ACC112 (cell line): Measurements from ENCODE around the gene LGALS4.
"Not testable (repeated sequence)": the region's sequence is repeated elsewhere in the genome, so short reads cannot be mapped to it uniquely, and the experiment has no call there.

Experiments
- H2AFZ ChIP-seq: fragments of 200-600 bp; sonication (generic); one replicate; pipeline ENCODE4 v1.6.0; 2017; ENCODE audit warnings: antibody characterized with exemption, low read length; ENCODE audit not compliant: unreplicated experiment
- H3K27ac ChIP-seq: fragments of 200-600 bp; sonication (generic); 2 replicates; pipeline ENCODE4 v1.5.1; 2014; ENCODE audit warnings: low read depth, mild to moderate bottlenecking, antibody characterized with exemption, low read length, moderate library complexity
- H3K27me3 ChIP-seq: fragments of 200-600 bp; sonication (generic); 2 replicates; pipeline ENCODE4 v1.6.1; 2014; ENCODE audit warnings: mild to moderate bottlenecking, antibody characterized with exemption, low read length, moderate library complexity, mixed read lengths; ENCODE audit not compliant: insufficient read depth
- H3K36me3 ChIP-seq: fragments of 200-600 bp; sonication (generic); 2 replicates; pipeline ENCODE4 v1.6.1; 2016; ENCODE audit warnings: mild to moderate bottlenecking, antibody characterized with exemption, low read length, moderate library complexity, mixed read lengths; ENCODE audit not compliant: insufficient read depth
- H3K4me1 ChIP-seq: fragments of 200-600 bp; sonication (generic); one replicate; pipeline ENCODE4 v1.6.1; 2016; ENCODE audit warnings: low read length, mixed read lengths; ENCODE audit not compliant: insufficient read depth, unreplicated experiment, control insufficient read depth
- H3K4me3 ChIP-seq: fragments of 200-600 bp; sonication (generic); 2 replicates; pipeline ENCODE4 v1.5.1; 2014; ENCODE audit warnings: mild to moderate bottlenecking, low read depth, low read length
- H3K79me2 ChIP-seq: fragments of 200-600 bp; sonication (generic); one replicate; pipeline ENCODE4 v1.6.0; 2016; ENCODE audit warnings: low read length; ENCODE audit not compliant: control insufficient read depth, unreplicated experiment, insufficient read depth

LGALS4 gene

GRCh38 chr19:38792250-38793111, 20.3 kb downstream of the LGALS4 start:
- Histone ChIP-seq H3K4me3 (no peak overlapping the region), H3K27ac (no peak overlapping the region)

GRCh38 chr19:38791451-38792064, 21.2 kb downstream of the LGALS4 start:
- not testable (repeated sequence) for H3K36me3 ChIP-seq, H3K4me1 ChIP-seq, H3K79me2 ChIP-seq, H3K27me3 ChIP-seq, H2AFZ ChIP-seq, H3K27ac ChIP-seq, H3K4me3 ChIP-seq

More at GRCh38 chr19:38792250-38793111, 20.3 kb downstream of the LGALS4 start:
- no peak overlapping the region for H2AFZ ChIP-seq
- H3K79me2 ChIP-seq = no peaks in the 10 kb centered on the region
- no peaks in the 10 kb centered on the region for H3K27me3 ChIP-seq
- H3K36me3 ChIP-seq = no peaks in the 10 kb centered on the region
- peaks cover 2% of the 10 kb centered on the region for H3K4me1 ChIP-seq

- not testable (repeated sequence) for H3K4me1 ChIP-seq, H2AFZ ChIP-seq, H3K27ac ChIP-seq, H3K36me3 ChIP-seq, H3K27me3 ChIP-seq, H3K79me2 ChIP-seq, H3K4me3 ChIP-seq
Observed at GRCh38 chr19:38790507-38791403, 22.0 kb downstream of the LGALS4 start.

GRCh38 chr19:38788478-38789243, 24.1 kb downstream of the LGALS4 start, which contains the start of gene LGALS7B:
LGALS7B (plus strand) TSS chr19:38789200; CDS start chr19:38789227, 27 bp downstream.
- H3K36me3 ChIP-seq = no peaks in the 10 kb centered on the region
- no peaks in the 10 kb centered on the region for H3K79me2 ChIP-seq
- peaks cover 2% of the 10 kb centered on the region for H3K4me1 ChIP-seq
- H3K27me3 ChIP-seq = no peaks in the 10 kb centered on the region
- no peak within 1 kb of the TSS for H2AFZ ChIP-seq
- no peak within 1 kb of the TSS for H3K4me3 ChIP-seq
- no peak within 1 kb of the TSS for H3K27ac ChIP-seq

- Histone ChIP-seq H3K27ac (no peak overlapping the region), H3K27me3 (no peaks in the 10 kb centered on the region), H3K36me3 (no peaks in the 10 kb centered on the region), H3K79me2 (no peaks in the 10 kb centered on the region), H3K4me3 (no peak overlapping the region), H3K4me1 (no peaks in the 10 kb centered on the region), H2AFZ (no peak overlapping the region)
Observed at GRCh38 chr19:38786572-38787265, 26.0 kb downstream of the LGALS4 start.

- H3K4me1 ChIP-seq, H3K27ac ChIP-seq, H3K4me3 ChIP-seq, H2AFZ ChIP-seq, H3K27me3 ChIP-seq, H3K79me2 ChIP-seq, H3K36me3 ChIP-seq: not testable (repeated sequence)
Observed at GRCh38 chr19:38786061-38786460, 26.7 kb downstream of the LGALS4 start.

GRCh38 chr19:38785187-38785699, 27.5 kb downstream of the LGALS4 start:
- Histone ChIP-seq H2AFZ (no peak overlapping the region), H3K36me3 (no peaks in the 10 kb centered on the region), H3K4me3 (no peak overlapping the region), H3K27me3 (no peaks in the 10 kb centered on the region), H3K27ac (no peak overlapping the region), H3K4me1 (no peaks in the 10 kb centered on the region), H3K79me2 (no peaks in the 10 kb centered on the region)

- Histone ChIP-seq H3K27ac (no peak overlapping the region), H3K4me3 (no peak overlapping the region), H2AFZ (no peak overlapping the region), H3K79me2 (no peaks in the 10 kb centered on the region), H3K36me3 (no peaks in the 10 kb centered on the region), H3K27me3 (no peaks in the 10 kb centered on the region), H3K4me1 (no peaks in the 10 kb centered on the region)
Observed at GRCh38 chr19:38784224-38784623, 28.5 kb downstream of the LGALS4 start.

- H2AFZ ChIP-seq, H3K79me2 ChIP-seq, H3K27ac ChIP-seq, H3K36me3 ChIP-seq, H3K4me1 ChIP-seq, H3K4me3 ChIP-seq, H3K27me3 ChIP-seq: not testable (repeated sequence)
Observed at GRCh38 chr19:38782212-38782611, 30.5 kb downstream of the LGALS4 start.
